Glomerular visceral epithelial cell (primary cell): ENCODE results near the gene KCNH1.
A peak's percentile ranks its signal among the peaks of the same experiment; 100 is the strongest.
"Not testable (repeated sequence)": the region's sequence is repeated elsewhere in the genome, so short reads cannot be mapped to it uniquely, and the experiment has no call there.

Source experiments
- DNase-seq: peaks from one replicate; pipeline ENCODE4 v3.0.0-alpha.2; 2016; ENCODE audit errors: extremely low spot score

The KCNH1 gene

DNA sequence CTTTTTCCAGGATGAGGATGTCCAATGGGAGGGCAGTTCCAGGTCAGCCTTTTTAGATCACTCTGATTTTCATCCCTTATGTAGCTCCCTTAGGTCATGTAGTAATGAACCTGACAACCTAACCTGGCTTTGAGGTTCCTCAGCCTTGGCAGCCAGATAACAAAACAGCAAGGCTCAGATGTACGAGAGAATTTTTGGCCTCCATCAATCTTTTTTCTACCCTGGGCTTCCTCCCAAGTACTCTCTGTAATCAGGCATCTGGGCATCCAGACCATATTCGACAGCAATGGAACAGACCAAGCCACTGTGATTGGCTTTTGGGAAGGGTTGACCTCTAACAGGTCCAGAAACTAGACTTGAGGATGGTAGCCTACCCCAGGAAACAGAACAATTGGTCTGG is 38.6 kb downstream of the KCNH1 start:
- DNase-seq, result no peak

DNA sequence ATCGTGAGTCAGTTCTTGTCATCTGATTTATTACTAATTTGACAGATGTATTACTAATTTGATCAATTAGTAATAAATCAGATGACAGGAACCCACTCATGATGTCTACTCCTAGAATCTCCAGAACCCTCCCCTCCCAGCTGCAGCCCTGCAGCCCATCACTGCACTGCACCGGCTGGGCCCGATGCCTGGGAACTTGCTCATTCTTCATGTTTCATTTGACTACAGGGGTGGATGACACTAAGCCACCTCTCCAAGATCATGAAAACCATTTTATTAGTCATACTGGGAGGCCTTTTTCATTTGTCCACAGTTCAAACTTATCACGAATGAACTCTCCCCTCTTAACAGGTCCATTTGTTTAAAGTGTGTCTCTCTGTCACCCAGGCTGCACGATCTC is 41.0 kb downstream of the KCNH1 start:
- DNase-seq, result no peak

DNA sequence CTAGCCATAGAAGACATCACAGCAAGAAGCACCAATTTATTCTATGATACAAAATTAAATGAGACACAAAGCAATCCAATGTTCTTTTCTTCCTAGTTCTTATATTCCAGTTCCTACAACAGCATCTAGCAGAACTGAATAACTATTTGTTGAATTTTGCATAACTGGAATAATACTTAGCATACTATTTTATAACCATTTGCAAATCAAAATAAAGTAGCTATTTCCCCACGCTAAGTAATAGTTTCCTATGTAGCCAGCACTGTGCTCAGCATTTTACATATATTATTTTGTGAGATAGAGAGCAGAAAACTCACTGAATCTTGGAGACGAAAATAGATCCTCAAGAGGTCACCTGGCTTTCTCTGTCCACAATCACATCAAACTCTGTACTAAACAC is 42.1 kb downstream of the KCNH1 start:
- no peak for DNase-seq

DNA sequence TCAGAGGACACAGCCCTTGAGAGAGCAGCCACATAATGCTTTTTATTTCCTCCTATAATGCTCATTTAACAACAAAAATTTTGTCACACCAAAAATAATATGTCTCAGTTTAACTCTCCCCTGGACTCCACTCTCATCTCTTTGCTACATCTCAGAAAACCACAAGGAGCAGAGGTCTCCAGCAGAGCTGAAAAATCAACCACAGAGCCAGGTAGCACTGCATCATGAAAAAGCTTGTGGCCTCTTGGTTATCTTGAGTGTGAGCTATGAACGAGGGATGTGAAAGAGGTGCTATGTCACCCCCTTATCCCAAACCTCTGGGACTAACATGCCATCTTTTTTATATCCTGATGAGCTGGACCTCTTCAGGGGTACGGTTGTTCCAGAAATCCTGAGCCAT is 44.4 kb downstream of the KCNH1 start:
- DNase-seq, result no peak

DNA sequence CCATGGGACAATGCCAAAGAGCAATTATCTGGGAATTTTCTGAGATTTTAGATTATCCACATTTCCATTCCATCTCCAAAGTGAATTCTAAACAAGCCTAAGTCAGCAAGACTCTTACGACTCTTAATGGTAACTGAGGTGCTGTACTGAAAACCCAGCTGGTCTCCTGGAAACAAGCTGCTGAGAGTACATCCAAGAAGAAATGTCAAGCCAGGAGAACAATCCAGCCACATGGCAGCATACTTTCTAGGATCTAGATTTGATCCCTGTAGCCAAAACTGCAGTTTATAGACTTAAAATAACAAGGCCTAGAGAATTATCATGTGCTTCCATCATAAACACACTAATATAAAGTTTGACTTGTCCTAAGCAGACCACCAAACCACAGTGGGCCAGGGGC is 45.8 kb downstream of the KCNH1 start:
- DNase-seq, result no peak

DNA sequence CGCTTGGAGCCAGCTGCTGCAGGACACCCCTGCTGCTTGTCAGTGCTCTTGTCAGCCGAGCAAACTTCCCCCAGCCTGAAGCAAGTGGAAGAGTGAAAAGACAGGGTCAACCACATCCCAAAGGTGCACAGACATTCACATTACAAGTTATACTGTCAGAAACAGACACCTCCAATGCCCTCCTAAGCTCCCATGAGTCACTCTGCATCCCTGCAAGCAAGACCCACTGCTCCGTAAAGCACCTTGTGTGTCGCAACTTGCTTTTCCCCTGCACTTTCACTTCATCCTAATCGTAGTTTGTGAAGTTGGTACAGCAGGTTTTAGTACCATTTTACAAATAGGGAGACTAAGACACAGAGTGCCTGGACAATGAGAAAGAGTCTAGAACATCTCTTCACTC is 51.1 kb downstream of the KCNH1 start:
- DNase-seq, result peak; percentile 30

DNA sequence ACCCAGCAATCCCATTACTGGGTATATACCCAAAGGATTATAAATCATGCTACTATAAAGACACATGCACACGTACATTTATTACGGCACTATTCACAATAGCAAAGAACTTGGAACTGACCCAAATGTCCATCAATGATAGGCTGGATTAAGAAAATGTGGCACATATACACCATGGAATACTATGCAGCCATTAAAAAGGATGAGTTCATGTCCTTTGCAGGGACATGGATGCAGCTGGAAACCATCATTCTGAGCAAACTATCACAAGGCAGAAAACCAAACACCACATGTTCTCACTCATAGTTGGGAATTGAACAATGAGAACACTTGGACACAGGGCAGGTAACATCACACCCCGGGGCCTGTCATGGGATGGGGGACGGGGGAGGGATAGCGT is 52.5 kb downstream of the KCNH1 start:
- DNase-seq, result not testable (repeated sequence)

DNA sequence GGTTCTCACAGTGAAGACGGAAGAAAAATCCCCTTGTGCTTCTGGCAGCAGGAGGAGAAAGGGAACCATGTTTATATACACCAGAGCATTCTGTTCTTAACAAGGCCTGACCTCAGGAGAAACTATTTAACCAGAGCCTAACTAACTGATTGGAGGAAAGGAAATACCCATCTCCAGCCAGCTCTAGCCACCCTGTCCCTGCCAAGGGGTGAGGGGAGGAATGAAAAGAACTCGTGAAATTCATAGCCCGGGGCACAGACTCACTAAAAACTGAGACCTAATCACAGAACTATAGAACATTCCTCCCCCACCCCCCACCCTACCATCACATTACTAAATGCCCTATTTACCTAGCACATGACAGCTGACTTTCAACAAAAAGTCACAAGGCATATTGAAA is 65.0 kb downstream of the KCNH1 start:
- no peak for DNase-seq

DNA sequence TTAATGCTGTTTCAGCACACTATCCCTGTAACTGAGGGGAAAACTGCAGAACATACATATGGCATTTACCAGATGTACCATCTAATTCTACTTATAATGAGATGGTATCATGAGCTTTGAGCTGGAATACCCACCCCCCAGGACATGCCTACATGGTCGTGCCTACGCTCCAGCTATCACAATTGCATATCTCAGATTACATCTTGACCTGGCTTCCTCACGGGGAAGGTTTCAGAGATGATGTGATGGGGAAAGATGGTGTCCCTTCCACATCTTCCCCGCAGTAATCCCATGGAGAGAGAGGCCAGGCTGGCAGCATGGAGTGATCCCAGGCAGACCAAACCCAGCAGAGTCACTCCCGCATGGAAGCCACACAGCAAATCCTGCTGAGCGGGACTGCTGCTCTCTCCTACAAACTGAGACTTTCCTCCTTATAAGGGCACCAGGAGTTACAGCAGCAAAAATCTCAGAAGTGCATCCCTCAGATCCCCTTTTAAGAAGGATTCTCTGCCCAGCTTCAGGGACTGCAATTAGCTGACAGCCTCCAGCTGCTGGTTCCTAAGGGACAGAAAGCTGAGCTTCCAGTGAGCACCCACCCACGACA is 67.1 kb downstream of the KCNH1 start:
- DNase-seq, result no peak

DNA sequence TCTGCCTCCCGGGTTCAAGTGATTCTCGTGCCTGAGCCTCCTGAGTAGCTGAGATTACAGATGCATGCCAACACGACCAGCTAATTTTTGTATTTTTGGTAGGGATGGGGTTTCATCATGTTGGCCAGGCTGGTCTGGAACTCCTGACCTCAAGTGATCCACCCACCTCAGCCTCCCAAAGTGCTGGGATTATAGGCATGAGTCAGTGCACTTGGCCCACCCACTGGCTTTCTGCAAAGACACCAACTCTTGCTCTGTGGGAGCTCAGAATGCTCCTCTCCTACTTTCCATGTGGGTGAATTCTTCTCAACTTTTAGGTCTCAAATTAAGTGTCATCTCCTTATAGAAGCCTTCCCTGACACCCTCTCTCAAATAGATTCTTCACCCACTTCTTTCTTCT is 92.1 kb downstream of the KCNH1 start:
- DNase-seq, result not testable (repeated sequence)

DNA sequence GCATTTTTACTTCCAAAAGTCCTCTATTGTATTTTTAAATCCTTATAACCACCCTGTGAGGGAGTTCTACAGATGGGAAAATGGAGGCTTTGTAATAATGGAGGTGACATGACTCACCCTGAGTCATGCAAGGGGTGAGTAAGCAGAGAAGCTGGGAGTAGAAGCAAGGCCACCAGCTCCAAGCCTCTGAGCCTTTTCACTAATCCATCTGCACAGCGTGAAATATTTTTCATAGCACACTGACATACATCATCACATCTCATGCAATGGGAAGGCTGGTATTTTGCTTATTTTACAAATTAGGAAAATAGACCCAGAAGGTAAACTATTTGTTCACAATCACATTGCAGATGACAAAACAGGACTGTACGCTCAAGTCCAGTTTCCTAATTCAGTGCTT is 96.9 kb downstream of the KCNH1 start:
- DNase-seq, result peak; percentile 93

DNA sequence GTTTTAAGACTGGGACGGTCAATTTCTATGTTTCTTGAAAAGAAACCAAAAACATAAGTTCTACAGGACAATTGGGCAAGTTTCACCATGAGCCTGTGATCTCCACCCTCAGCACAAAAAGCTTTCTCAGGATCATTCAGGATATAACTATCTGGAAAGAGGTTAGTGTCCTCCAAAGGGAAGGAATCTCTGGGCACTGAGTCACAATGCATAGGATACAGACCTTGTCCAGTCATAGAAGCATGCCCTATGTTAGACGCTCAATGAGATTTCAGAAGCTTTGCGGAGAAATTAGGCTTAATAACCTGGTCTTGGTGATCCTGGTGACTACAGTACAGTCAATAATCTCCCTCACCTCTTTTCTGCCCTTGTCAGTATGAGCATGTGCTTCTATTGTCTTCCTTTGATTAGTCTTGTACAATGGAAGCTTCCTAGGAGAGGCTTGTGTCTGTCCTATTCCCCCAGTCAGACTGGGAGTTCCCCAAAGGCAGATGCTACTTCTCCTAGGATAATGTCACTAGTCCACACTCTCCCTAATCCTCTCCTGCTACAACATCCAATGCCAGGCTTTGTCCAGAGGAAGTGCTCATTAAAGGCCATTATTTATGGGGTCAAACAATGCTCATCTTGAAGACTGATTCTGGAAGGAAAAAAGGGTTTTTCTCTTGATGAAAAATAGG is 97.4 kb downstream of the KCNH1 start:
- no peak for DNase-seq

DNA sequence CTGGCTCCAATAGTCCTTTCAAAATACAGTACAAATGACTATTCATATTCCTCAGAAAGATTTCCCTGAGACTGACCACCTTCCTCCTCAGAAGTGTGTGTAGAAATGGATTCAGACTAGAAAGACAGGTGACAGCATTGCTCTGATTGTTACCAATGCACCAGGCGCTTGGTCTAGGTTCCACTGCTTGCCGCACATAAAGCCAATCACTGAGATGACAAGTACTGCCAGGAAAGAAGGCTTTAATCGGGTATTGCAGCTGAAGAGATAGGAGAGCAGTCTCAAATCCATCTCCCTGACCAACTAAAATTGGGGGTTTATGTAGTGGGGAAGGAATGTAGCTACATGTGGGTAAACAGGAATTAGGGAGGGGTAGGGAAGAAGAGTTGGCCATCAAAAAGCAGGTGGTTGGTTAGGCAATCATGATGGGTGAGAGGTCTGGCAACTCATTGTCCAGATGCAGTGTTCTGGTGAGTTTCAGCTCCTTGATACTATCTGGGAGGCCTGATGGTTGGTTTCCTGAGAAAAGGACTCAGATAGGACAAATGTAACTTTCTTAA is 98.0 kb downstream of the KCNH1 start:
- peak; percentile 19 for DNase-seq

DNA sequence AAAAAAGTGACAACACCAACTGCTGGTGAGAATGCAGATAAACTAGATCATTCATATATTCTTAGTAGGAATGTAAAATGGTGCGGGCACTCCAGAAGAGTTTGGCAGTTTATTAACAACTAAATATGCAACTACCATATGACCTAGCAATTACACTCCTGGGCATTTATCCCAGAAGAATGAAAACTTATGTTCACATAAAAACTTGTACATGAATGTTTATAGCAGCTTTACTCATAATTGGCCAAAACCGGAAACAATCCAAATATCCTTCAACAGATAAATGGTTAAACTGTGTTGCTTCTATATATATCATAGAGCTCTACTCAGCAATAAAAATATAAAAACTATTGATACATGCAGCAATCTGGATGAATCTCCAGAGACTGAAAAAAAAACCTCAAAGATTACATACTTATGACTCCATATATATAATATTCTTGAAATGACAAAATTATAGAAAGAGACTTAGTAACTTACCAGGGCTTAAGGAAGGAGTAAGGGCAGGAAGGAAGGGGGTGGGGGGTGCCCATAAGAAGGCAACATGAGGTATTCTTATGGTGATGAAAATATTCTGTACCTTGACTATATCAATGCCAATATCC is 99.9 kb downstream of the KCNH1 start:
- DNase-seq, result no peak

DNA sequence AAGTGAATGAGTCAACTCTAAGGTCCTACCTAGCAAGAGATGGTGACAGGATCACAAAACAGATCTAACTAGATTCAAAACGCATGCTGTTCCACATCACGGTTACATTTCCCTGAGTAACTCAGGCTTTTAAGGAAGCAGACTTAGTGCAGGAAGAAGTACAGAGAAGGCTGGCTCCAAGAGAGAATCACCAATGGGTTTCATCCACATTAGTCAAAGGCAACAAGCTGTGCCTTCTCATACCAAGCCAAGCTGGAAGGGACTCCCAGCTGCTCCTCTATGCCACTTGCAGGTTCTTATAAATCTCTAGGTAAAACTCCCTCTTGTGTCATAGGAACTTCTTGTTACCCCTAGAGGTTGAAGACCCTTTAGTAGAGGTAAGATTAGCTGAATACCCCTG is 109.0 kb downstream of the KCNH1 start:
- no peak for DNase-seq

DNA sequence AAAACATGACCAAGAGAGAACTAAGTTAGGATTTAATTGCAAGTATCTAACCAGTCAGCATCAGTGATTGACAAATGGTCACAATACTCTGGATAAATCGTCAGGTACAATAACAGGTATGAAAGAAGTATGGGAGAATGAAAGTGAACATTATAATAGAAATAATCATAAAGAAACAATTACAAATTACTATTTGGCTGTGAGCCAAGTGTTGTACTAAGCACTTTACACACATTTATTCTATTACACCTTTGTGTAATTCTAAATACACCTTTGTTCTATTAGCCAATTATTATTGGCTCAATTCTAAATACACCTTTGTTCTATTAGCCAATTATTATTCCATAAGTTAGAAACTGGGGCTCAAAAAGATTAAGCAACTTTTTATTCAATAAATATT is 114.7 kb downstream of the KCNH1 start:
- no peak for DNase-seq

DNA sequence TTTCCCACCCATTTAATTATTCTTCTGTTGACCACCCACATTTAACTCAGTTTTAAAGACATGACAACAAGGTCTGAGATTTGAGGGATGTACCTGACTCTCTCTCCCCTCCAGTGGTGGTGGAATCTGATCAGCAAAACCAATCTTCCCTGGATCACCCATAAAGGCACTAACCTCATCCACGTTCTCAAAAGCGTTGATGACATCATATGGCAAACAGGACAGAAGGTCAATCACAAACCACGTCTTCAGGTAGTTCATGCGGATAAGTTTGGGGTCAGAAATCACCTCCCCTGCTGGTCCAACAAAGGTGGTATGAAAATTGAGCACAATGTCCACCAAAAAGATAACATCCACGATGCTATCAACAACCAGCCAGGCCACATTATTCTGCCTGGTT is 115.3 kb downstream of the KCNH1 start:
- DNase-seq, result no peak

DNA sequence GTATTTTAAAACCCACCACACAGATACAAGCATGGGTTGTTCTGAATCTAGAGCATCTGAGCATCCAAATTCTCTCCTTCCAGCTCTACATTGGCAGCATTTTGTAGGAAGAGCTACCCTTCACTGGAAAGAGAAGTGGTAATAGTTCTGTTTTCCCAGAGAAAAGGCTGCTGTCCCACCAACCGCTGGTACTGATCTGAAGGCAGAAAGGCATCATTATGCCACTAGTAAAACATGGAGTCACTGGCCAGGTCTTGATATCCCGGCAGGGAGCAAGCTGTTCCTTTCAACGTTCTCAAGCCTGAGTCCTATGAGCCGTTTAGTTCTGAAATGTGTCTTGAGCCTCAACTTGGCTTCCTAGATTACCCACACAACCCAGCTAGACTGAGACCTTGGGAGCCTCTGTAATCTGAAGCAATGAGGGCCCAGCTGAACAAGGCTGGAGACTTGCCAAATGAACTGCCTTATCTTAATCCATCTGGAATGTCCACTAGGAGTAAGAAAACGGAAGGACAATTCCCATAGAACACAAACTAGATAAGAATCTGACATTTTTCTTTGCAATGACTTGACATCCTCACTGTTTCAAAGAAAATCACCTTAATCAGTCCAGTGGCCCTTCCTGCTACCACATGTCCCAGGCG is 116.8 kb downstream of the KCNH1 start:
- no peak for DNase-seq

DNA sequence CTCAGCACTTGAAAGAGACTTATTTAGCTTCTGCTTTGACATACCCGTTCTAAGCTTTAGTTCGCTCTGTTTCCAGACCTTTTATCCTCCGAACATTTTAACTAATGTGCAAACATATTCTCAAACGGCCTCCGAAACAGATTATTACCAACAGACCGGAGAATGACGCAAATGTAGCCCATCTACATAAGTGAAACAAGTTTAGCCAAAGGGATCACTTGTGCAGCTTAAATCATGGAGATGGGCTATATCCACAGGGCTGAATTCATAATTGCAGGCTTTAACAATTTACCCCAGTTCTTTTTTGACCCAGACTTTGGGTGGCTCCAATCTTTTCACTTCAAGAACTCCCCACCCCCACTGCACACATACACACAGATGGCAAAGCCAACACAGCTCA is 119.7 kb downstream of the KCNH1 start:
- DNase-seq, result no peak

DNA sequence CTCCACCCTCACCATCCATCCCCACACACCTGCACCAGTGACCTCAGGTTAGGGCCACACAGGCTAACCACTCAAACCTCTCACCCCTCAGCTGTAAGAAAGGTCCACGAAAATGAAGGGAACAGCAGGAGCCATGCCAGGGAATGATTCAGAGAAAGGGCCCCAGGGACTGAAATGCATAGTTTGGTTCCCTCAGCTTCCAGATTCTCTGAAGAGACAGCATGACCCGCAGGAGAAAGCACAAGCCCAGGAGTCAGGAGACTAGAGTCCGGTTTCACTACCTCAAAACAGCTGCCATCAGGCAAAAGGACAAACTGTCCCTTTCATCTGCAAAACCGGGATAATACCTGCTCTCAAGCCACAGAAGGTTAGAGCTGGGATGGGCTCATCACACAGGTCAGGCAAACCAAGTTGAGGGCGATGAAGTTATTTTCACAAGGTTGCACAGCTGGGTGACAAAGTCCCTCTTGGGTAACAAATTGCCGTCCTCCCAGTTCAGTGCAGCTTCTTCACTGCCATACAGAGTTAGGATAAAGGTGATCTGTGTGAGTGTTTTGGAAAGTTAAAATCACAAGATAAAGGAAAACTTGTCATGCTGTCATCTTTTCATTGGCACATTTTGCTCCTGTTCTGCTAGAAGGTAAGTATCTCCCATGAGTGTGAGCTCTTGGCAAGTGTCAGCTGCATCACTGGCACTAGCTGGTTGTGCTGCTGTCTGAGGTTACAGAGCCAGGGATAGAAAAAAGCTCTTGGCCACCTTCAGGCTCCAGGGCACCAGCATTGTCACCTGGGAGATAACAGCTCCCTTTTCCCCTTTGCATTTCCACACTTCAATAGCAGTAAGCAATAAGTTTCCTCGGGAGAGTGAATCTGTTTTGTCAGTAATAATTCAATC is 120.4 kb downstream of the KCNH1 start:
- no peak for DNase-seq

DNA sequence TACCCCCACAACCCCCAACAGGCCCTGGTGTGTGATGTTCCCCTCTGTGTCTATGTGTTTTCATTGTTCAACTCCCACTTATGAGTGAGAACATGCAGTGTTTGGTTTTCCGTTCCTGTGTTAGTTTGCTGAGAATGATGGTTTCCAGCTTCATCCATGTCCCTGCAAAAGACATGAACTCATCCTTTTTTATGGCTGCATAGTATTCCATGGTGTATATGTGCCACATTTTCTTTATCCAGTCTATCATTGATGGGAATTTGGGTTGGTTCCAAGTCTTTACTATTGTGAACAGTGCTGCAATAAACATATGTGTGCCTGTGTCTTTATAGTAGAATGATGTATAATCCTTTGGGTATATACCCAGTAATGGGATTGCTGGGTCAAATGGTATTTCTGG is 122.8 kb downstream of the KCNH1 start:
- DNase-seq, result not testable (repeated sequence)

DNA sequence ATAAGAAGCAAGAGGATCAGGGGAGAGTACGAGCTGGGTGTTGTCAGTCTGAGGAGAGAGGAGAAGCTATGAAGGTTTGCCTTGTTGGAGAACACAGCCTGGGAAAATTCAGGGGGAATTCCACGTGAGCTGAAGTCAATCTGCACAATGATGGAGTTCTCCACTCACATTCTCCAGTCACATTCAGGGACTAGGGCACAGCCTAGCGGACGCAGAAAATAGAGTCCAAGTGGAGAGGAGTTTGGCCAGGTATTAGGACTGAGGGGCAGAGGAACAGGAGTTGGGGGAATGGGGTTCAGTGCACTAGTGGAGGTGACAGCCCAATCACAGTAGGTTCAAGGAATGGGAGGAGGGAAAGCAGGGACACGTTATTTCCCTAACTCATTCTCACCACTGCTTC is 124.0 kb downstream of the KCNH1 start:
- DNase-seq, result no peak
